HepG2 (cell line): ENCODE data around the gene RFC2. TPM values are rescaled to one million over a fixed set of nuclear protein-coding genes. Genes with fewer than 3 reads are reported as not detected.

Source experiments
- CREB1 ChIP-seq, 2 experiments: fragments of 450-650 bp in 1 of 2; IDR thresholded peaks; 2 replicates each; pipeline ENCODE4 v1.6.1; 2016 to 2017; ENCODE audit warnings: control low read depth in 1 of 2, mild to moderate bottlenecking in 1 of 2, missing compliant biosample characterization in 1 of 2, missing genetic modification characterization in 1 of 2
- DRAP1 ChIP-seq: IDR thresholded peaks from 2 replicates; pipeline ENCODE4 v1.6.1; 2016; ENCODE audit warnings: missing genetic modification reagents, missing compliant biosample characterization
- ETV5 ChIP-seq: IDR thresholded peaks from 2 replicates; pipeline ENCODE4 v1.6.1; 2018; ENCODE audit warnings: missing biosample characterization, missing genetic modification reagents, inconsistent platforms, borderline replicate concordance
- HCFC1 ChIP-seq: fragments of 150-350 bp; IDR thresholded peaks from 2 replicates; pipeline ENCODE4 v1.6.1; 2014; ENCODE audit warnings: low read depth, low read length
- HNF4G ChIP-seq, 2 experiments: sonication (generic) in 1 of 2; formaldehyde crosslinking in 1 of 2; IDR thresholded peaks; 2 replicates each; pipeline versions ENCODE4 v1.4.0 to v1.6.1; 2011 to 2020; ENCODE audit warnings: borderline replicate concordance in 2 of 2, low read depth in 2 of 2, mild to moderate bottlenecking in 2 of 2, low read length in 1 of 2, missing genetic modification reagents in 1 of 2, moderate library complexity in 1 of 2
- IRF1 ChIP-seq: sonication (generic); formaldehyde crosslinking; IDR thresholded peaks from 2 replicates; pipeline ENCODE4 v1.4.0; 2020; ENCODE audit warnings: low read depth, mild to moderate bottlenecking, missing genetic modification reagents
- KDM2A ChIP-seq: sonication (generic); formaldehyde crosslinking; IDR thresholded peaks from 2 replicates; pipeline ENCODE4 v1.4.0; 2020; ENCODE audit warnings: low read depth, missing genetic modification reagents, borderline replicate concordance
- KDM5A ChIP-seq: fragments of 200-600 bp; sonication (generic); IDR thresholded peaks from 2 replicates; pipeline ENCODE4 v1.7.0; 2018; ENCODE audit warnings: antibody characterized with exemption, mild to moderate bottlenecking, low read length, borderline replicate concordance
- MAFF ChIP-seq: IDR thresholded peaks from 2 replicates; pipeline ENCODE4 v1.6.1; 2011; ENCODE audit warnings: low read depth, low read length, improper control_type of control experiment
- MAZ ChIP-seq, 2 experiments: sonication (generic) in 1 of 2; formaldehyde crosslinking in 1 of 2; IDR thresholded peaks; 2 replicates each; pipeline versions ENCODE4 v1.5.0 to v1.6.1; 2012 to 2020; ENCODE audit warnings: low read depth in 2 of 2, mild to moderate bottlenecking in 2 of 2, borderline replicate concordance in 1 of 2, improper control_type of control experiment in 1 of 2, low read length in 1 of 2, missing genetic modification reagents in 1 of 2, moderate library complexity in 1 of 2
- NFE2 ChIP-seq: sonication (generic); formaldehyde crosslinking; IDR thresholded peaks from 2 replicates; pipeline ENCODE4 v1.4.0; 2020; ENCODE audit warnings: missing genetic modification reagents
- NR3C1 ChIP-seq: sonication (generic); formaldehyde crosslinking; IDR thresholded peaks from 2 replicates; pipeline ENCODE4 v1.4.0; 2020; ENCODE audit warnings: missing genetic modification reagents
- ONECUT2 ChIP-seq: sonication (generic); formaldehyde crosslinking; IDR thresholded peaks from 2 replicates; pipeline ENCODE4 v1.4.0; 2020; ENCODE audit warnings: missing genetic modification reagents
- PHB2 ChIP-seq: fragments of 450-650 bp; IDR thresholded peaks from 2 replicates; pipeline ENCODE4 v1.6.1; 2018; ENCODE audit not compliant: partially characterized antibody
- PRPF4 ChIP-seq: fragments of 200-400 bp; formaldehyde crosslinking; IDR thresholded peaks from 2 replicates; pipeline ENCODE4 v1.6.1; 2016; ENCODE audit warnings: low read length, low read depth; ENCODE audit not compliant: poor library complexity, severe bottlenecking
- SALL1 ChIP-seq: sonication (generic); formaldehyde crosslinking; IDR thresholded peaks from 2 replicates; pipeline ENCODE4 v1.8.0; 2022; ENCODE audit warnings: mild to moderate bottlenecking, missing genetic modification reagents
- SAP130 ChIP-seq: IDR thresholded peaks from 2 replicates; pipeline ENCODE4 v1.6.1; 2016; ENCODE audit warnings: low read depth
- SP4 ChIP-seq: sonication (generic); formaldehyde crosslinking; IDR thresholded peaks from 2 replicates; pipeline ENCODE4 v1.8.1; 2023; ENCODE audit warnings: mild to moderate bottlenecking, missing genetic modification reagents
- SPEN ChIP-seq: sonication (generic); formaldehyde crosslinking; IDR thresholded peaks from 2 replicates; pipeline ENCODE4 v1.5.1; 2020; ENCODE audit warnings: low read depth, mild to moderate bottlenecking, missing genetic modification reagents
- TAF1 ChIP-seq: sonication (generic); formaldehyde crosslinking; IDR thresholded peaks from 2 replicates; pipeline ENCODE4 v1.4.0; 2020; ENCODE audit warnings: missing genetic modification reagents
- XRCC5 ChIP-seq: fragments of 200-400 bp; formaldehyde crosslinking; optimal IDR thresholded peaks from 2 replicates; pipeline ENCODE3; 2017; ENCODE audit warnings: mild to moderate bottlenecking, low read length
- ZFP36L2 ChIP-seq: sonication (generic); formaldehyde crosslinking; IDR thresholded peaks from 2 replicates; pipeline ENCODE4 v1.4.0; 2020; ENCODE audit warnings: missing genetic modification reagents
- ZFP90 ChIP-seq: sonication (generic); formaldehyde crosslinking; IDR thresholded peaks from 2 replicates; pipeline ENCODE4 v1.8.0; 2022; ENCODE audit warnings: missing genetic modification reagents, mild to moderate bottlenecking, inconsistent platforms, borderline replicate concordance
- ZNF441 ChIP-seq: sonication (generic); formaldehyde crosslinking; IDR thresholded peaks from 2 replicates; pipeline ENCODE4 v1.7.0; 2021; ENCODE audit warnings: missing genetic modification reagents, borderline replicate concordance
- ZNF773 ChIP-seq: sonication (generic); formaldehyde crosslinking; IDR thresholded peaks from 2 replicates; pipeline ENCODE4 v1.4.0; 2020; ENCODE audit warnings: missing genetic modification reagents, borderline replicate concordance
- ZNF816 ChIP-seq: sonication (generic); formaldehyde crosslinking; IDR thresholded peaks from 2 replicates; pipeline ENCODE4 v1.8.0; 2022; ENCODE audit warnings: missing genetic modification reagents, mild to moderate bottlenecking, borderline replicate concordance
- ZSCAN25 ChIP-seq: sonication (generic); formaldehyde crosslinking; IDR thresholded peaks from 2 replicates; pipeline ENCODE4 v1.8.0; 2022; ENCODE audit warnings: mild to moderate bottlenecking, missing genetic modification reagents
- polyA plus RNA-seq, 8 experiments: library from polyadenylated mRNA; depleted of rRNA in 3 of 8; stranded (reverse) in 7 of 8; unstranded in 1 of 8; fragments of >200 nt; fragmentation: Illumina TruSeq in 4 of 8; extraction: Trizol in 4 of 8; gene quantifications; 2 replicates each; pipeline versions ENCODE4 v1.2.1 to v1.2.3, GENCODE V29; 2011 to 2016; ENCODE audit warnings: low read depth in 4 of 8, missing spikeins in 1 of 8, mixed read lengths in 1 of 8; ENCODE audit not compliant: insufficient read depth in 1 of 8
- total RNA-seq, 5 experiments: library from RNA; depleted of rRNA; stranded (reverse); fragments of >200 nt; fragmentation: Illumina TruSeq; extraction: Trizol; gene quantifications; 2 replicates each; pipeline ENCODE4 v1.2.3, GENCODE V29; 2016; ENCODE audit warnings: low read depth in 1 of 5
- TF ChIP-seq, protein P1 (sequence below): IDR thresholded peaks from 2 replicates; pipeline ENCODE4 v1.6.1; 2016; ENCODE audit warnings: mild to moderate bottlenecking

Gene RFC2
- total and polyA plus RNA-seq, 2 of the 13 experiments (the other 11 are each of a cell fraction or from before 2014, with no cell fraction given) = 14.6 to 43.5 TPM

DNA sequence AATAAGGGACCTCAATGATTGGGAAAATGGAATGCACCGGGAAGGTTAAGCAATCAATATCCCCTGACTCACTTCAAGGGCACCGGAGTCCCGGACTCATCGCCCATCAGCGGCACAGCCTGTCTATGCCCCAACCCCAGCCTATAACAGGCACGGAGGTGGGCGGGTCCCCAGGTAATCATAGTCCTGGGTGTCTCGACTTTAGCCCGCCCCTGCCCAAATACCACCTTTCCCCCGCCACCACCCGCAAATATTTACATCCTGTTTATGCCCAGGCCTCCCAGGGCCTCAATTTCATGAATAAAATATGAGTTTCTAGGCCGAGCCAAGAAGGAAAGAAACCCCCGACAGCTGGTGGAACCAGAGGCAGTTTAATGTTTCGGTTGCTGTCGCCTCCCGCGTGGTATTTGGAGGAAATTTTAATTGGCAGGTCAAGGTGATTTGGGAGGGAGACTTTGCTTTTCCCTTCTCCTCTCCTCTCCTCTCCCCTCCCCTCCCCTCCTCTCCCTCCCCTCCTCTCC is 15.6 kb upstream of the RFC2 start (continued):
- TF ChIP-seq NR3C1 (no peak), HNF4G (IDR thresholded peaks at IDR 0.05; ENCODE audit: borderline replicate concordance, low read depth, low read length) (0 out of 2 replicates have a peak, but pooled peaks have one; percentile 9), HNF4G (CRISPR knock-in tag; IDR thresholded peaks at IDR 0.05; ENCODE audit: borderline replicate concordance, low read depth) (no peak), ONECUT2 (CRISPR knock-in tag) (peak; percentile 53; the same call in 1 of the 2 replicates), PRPF4 (no peak), DRAP1 (CRISPR knock-in tag) (peak; percentile 45; the same call in 1 of the 2 replicates), SAP130 (peak; percentile 54), ZNF816 (CRISPR knock-in tag) (no peak), SALL1 (CRISPR knock-in tag) (peak; percentile 45; the same call in 1 of the 2 replicates), TAF1 (no peak), HCFC1 (no peak), CREB1 (IDR thresholded peaks at IDR 0.05) (no peak), CREB1 (CRISPR knock-in tag; IDR thresholded peaks at IDR 0.05) (peak; percentile 49), ETV5 (peak; percentile 54; the same call in 1 of the 2 replicates), PHB2 (no peak), NFE2 (CRISPR knock-in tag) (no peak), ZFP36L2 (no peak), IRF1 (CRISPR knock-in tag) (no peak), ZFP90 (CRISPR knock-in tag) (0 out of 2 replicates have a peak, but pooled peaks have one; percentile 28), MAZ (IDR thresholded peaks at IDR 0.05; ENCODE audit: borderline replicate concordance, low read depth, low read length) (0 out of 2 replicates have a peak, but pooled peaks have one; percentile 16), MAZ (CRISPR knock-in tag; IDR thresholded peaks at IDR 0.05; ENCODE audit: low read depth) (0 out of 2 replicates have a peak, but pooled peaks have one; percentile 25), KDM2A (CRISPR knock-in tag) (peak; percentile 10; the same call in 1 of the 2 replicates), ZSCAN25 (CRISPR knock-in tag) (peak; percentile 89), SP4 (CRISPR knock-in tag) (0 out of 2 replicates have a peak, but pooled peaks have one; percentile 20), KDM5A (no peak; the same call in 1 of the 2 replicates), SPEN (CRISPR knock-in tag) (no peak), MAFF (no peak), ZNF773 (CRISPR knock-in tag) (no peak), XRCC5 (peak; percentile 42), ZNF441 (CRISPR knock-in tag) (peak; percentile 52; the same call in 1 of the 2 replicates)
- TF ChIP-seq, protein P1, sequence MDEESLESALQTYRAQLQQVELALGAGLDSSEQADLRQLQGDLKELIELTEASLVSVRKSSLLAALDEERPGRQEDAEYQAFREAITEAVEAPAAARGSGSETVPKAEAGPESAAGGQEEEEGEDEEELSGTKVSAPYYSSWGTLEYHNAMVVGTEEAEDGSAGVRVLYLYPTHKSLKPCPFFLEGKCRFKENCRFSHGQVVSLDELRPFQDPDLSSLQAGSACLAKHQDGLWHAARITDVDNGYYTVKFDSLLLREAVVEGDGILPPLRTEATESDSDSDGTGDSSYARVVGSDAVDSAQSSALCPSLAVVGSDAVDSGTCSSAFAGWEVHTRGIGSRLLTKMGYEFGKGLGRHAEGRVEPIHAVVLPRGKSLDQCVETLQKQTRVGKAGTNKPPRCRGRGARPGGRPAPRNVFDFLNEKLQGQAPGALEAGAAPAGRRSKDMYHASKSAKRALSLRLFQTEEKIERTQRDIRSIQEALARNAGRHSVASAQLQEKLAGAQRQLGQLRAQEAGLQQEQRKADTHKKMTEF (CRISPR knock-in tag) = 0 out of 2 replicates have a peak, but pooled peaks have one; percentile 20
